Measurements from ENCODE around the gene TCF21.

GRCh38 chr6:133919362-133919761, 30.4 kb downstream of the TCF21 start:
- TF ChIP-seq CTCF (IDR thresholded peaks at IDR 0.05 in 8 of 11, conservative IDR thresholded peaks at IDR 0.05 in 3 of 11): no peak
- no peak for TF ChIP-seq POLR2AphosphoS5 (IDR thresholded peaks at IDR 0.05)
